HCT116 (cell line): Measurements from ENCODE around the gene NOP10. TPM values are rescaled to one million over a fixed set of nuclear protein-coding genes. Genes with fewer than 3 reads are reported as not detected.
"Not testable (repeated sequence)": the region's sequence is repeated elsewhere in the genome, so short reads cannot be mapped to it uniquely, and the experiment has no call there.

ENCODE experiments used
- ATAC-seq: fragments of 200-7000 bp; cut with Tn5 transposase; 2 replicates; pipeline ENCODE4 v1.9.1; 2020; ENCODE audit warnings: mild to moderate bottlenecking, moderate library complexity
- BruUV-seq: library from RNA; stranded (reverse); fragments of 400-500 nt; replicated peaks from 2 replicates; lab custom pipeline; 2021; lab: Mats Ljungman, UMichigan
- CTCF ChIA-PET: fragments of 300-600 bp; sonication (Branson Sonifier 250); formaldehyde crosslinking; loops from one replicate; lab custom pipeline; 2021; ENCODE audit warnings: antibody characterized with exemption; lab: Charles Lee
- POLR2A ChIA-PET: fragments of 300-600, 350-600 bp; sonication (Branson Sonifier 250); formaldehyde crosslinking; loops from one replicate; lab custom pipeline; 2021; ENCODE audit warnings: antibody characterized with exemption; lab: Charles Lee
- RAD21 ChIA-PET, 2 experiments: fragments of 300-600 bp; sonication (Branson Sonifier 250); formaldehyde crosslinking; loops; one replicate each; lab custom pipeline; 2023; ENCODE audit warnings: low total read pairs in 2 of 2; ENCODE audit not compliant: uncharacterized antibody in 2 of 2, unreplicated experiment in 2 of 2, low non-redundant PET in 1 of 2; lab: Charles Lee
- DNase-seq: peaks from one replicate; pipeline ENCODE4 v3.0.0-alpha.2; 2010; ENCODE audit warnings: low read depth, low spot score
- H2AFZ ChIP-seq: fragments of 200-600 bp; shearing (Covaris generic), sonication (generic); 2 replicates; pipeline ENCODE4 v1.6.1; 2017; ENCODE audit warnings: low read depth, mixed run types, mixed read lengths, antibody characterized with exemption, low read length; ENCODE audit not compliant: poor library complexity, severe bottlenecking
- H3K27ac ChIP-seq: 2 replicates; pipeline ENCODE4 v1.5.1; 2012; ENCODE audit warnings: low read depth, low read length
- H3K27me3 ChIP-seq: fragments of 200-600 bp; sonication (generic); 2 replicates; pipeline ENCODE4 v1.6.1; 2016; ENCODE audit warnings: mixed run types, low read length, mixed read lengths; ENCODE audit not compliant: insufficient read depth
- H3K36me3 ChIP-seq, 2 experiments: fragments of 200-500 bp in 1 of 2; fragments of 200-600 bp in 1 of 2; sonication (Bioruptor generic) in 1 of 2; sonication (generic) in 1 of 2; 2 replicates each; pipeline versions ENCODE4 v1.5.1 to v1.6.1; 2014 to 2016; ENCODE audit warnings: low read length in 2 of 2, inconsistent platforms in 1 of 2, mixed read lengths in 1 of 2, mixed run types in 1 of 2; ENCODE audit not compliant: insufficient read depth in 2 of 2, control insufficient read depth in 1 of 2
- H3K4me1 ChIP-seq, 2 experiments: fragments of 200-600 bp in 1 of 2; sonication (generic) in 1 of 2; 2 replicates each; pipeline versions ENCODE4 v1.5.1 to v1.6.1; 2012 to 2017; ENCODE audit warnings: low read length in 2 of 2, inconsistent platforms in 1 of 2, mild to moderate bottlenecking in 1 of 2, mixed read lengths in 1 of 2, mixed run types in 1 of 2, moderate library complexity in 1 of 2; ENCODE audit not compliant: insufficient read depth in 2 of 2, control insufficient read depth in 1 of 2
- H3K4me2 ChIP-seq: fragments of 200-600 bp; sonication (generic); 2 replicates; pipeline ENCODE4 v1.6.1; 2017; ENCODE audit warnings: mixed run types, low read length, mixed read lengths
- H3K4me3 ChIP-seq, 2 experiments: fragments of 200-600 bp in 1 of 2; sonication (generic) in 1 of 2; replicated peaks in 1 of 2; 2 replicates each; pipeline ENCODE4 v1.5.1; 2011 to 2016; ENCODE audit warnings: low read length in 2 of 2, control low read depth in 1 of 2, low read depth in 1 of 2, mild to moderate bottlenecking in 1 of 2, mixed read lengths in 1 of 2, mixed run types in 1 of 2
- H3K79me2 ChIP-seq: fragments of 200-600 bp; sonication (generic); 2 replicates; pipeline ENCODE4 v1.6.1; 2017; ENCODE audit warnings: mild to moderate bottlenecking, mixed run types, low read length, moderate library complexity, mixed read lengths; ENCODE audit not compliant: insufficient read depth
- H3K9ac ChIP-seq: fragments of 200-600 bp; sonication (generic); 2 replicates; pipeline ENCODE4 v1.6.1; 2016; ENCODE audit warnings: low read length, mixed read lengths
- H3K9me2 ChIP-seq: fragments of 200-600 bp; sonication (generic), shearing (Covaris generic); 2 replicates; pipeline ENCODE4 v1.6.1; 2017; ENCODE audit warnings: mixed run types, mild to moderate bottlenecking, moderate library complexity; ENCODE audit not compliant: insufficient read depth
- H3K9me3 ChIP-seq, 2 experiments: fragments of 200-500 bp in 1 of 2; fragments of 200-600 bp in 1 of 2; sonication (Bioruptor generic) in 1 of 2; sonication (generic) in 1 of 2; 2 replicates each; pipeline ENCODE4 v1.6.1; 2014 to 2017; ENCODE audit warnings: low read length in 2 of 2, mixed read lengths in 2 of 2, inconsistent platforms in 1 of 2, low read depth in 1 of 2, mild to moderate bottlenecking in 1 of 2, mixed run types in 1 of 2, moderate library complexity in 1 of 2; ENCODE audit not compliant: control insufficient read depth in 1 of 2, insufficient read depth in 1 of 2
- H4K20me1 ChIP-seq: fragments of 200-600 bp; sonication (generic), shearing (Covaris generic); 2 replicates; pipeline ENCODE4 v1.6.1; 2017; ENCODE audit warnings: mixed run types, mild to moderate bottlenecking, moderate library complexity; ENCODE audit not compliant: insufficient read depth
- EGR1 ChIP-seq: IDR thresholded peaks from 2 replicates; pipeline ENCODE4 v1.6.1; 2012; ENCODE audit warnings: low read depth
- FOSL1 ChIP-seq: IDR thresholded peaks from 2 replicates; pipeline ENCODE4 v1.6.1; 2012; ENCODE audit warnings: low read depth
- JUND ChIP-seq: IDR thresholded peaks from 2 replicates; pipeline ENCODE4 v1.6.1; 2012
- POLR2A ChIP-seq: IDR thresholded peaks from 2 replicates; pipeline ENCODE4 v1.7.0; 2011; ENCODE audit warnings: borderline replicate concordance; ENCODE audit not compliant: insufficient read depth, insufficient read length; ENCODE audit errors: extremely low read depth
- RAD21 ChIP-seq: IDR thresholded peaks from 2 replicates; pipeline ENCODE4 v1.6.1; 2012; ENCODE audit warnings: low read depth, mild to moderate bottlenecking
- SIN3A ChIP-seq: IDR thresholded peaks from 2 replicates; pipeline ENCODE4 v1.6.1; 2012; ENCODE audit warnings: low read depth
- SP1 ChIP-seq: IDR thresholded peaks from 2 replicates; pipeline ENCODE4 v1.6.1; 2012; ENCODE audit warnings: low read depth
- SRF ChIP-seq: IDR thresholded peaks from 2 replicates; pipeline ENCODE4 v1.6.1; 2012; ENCODE audit warnings: low read depth
- TCF7L2 ChIP-seq: IDR thresholded peaks from 2 replicates; pipeline ENCODE4 v1.7.0; 2011; ENCODE audit warnings: borderline replicate concordance, inconsistent platforms; ENCODE audit not compliant: insufficient read depth, insufficient read length; ENCODE audit errors: extremely low read depth
- ZFX ChIP-seq: fragments of 450-650 bp; IDR thresholded peaks from 2 replicates; pipeline ENCODE4 v1.6.1; 2017
- intact Hi-C: fragments of 100-400 bp; cut with micrococcal nuclease; formaldehyde crosslinking; loops from 2 replicates; pipeline ENCODE4 v1.10.0; 2022
- total RNA-seq: library from RNA; stranded (reverse); gene quantifications from one replicate; pipeline ENCODE4 v1.2.1, GENCODE V29; 2021; ENCODE audit not compliant: unreplicated experiment
- TF ChIP-seq, protein P1 (sequence below): IDR thresholded peaks from 2 replicates; pipeline ENCODE4 v1.6.1; 2012
- TF ChIP-seq, protein P2 (sequence below): IDR thresholded peaks from 2 replicates; pipeline ENCODE4 v1.6.1; 2012
- TF ChIP-seq, protein P3 (sequence below), 3 experiments: fragments of 200-600 bp in 1 of 3; sonication (generic) in 1 of 3; IDR thresholded peaks in 2 of 3; conservative IDR thresholded peaks in 1 of 3; 2 replicates each; pipeline ENCODE4 v1.5.1; 2012 to 2017; ENCODE audit warnings: low read depth in 2 of 3, low read length in 2 of 3, antibody characterized with exemption in 1 of 3, borderline replicate concordance in 1 of 3, control low read depth in 1 of 3, mild to moderate bottlenecking in 1 of 3, mixed read lengths in 1 of 3, mixed run types in 1 of 3, moderate library complexity in 1 of 3; ENCODE audit not compliant: insufficient read depth in 1 of 3
- TF ChIP-seq, protein P4 (sequence below): IDR thresholded peaks from 2 replicates; pipeline ENCODE4 v1.6.1; 2012; ENCODE audit warnings: low read depth

NOP10 gene
- total RNA-seq, 1 experiment from 2014 or later, result 216 TPM

DNA sequence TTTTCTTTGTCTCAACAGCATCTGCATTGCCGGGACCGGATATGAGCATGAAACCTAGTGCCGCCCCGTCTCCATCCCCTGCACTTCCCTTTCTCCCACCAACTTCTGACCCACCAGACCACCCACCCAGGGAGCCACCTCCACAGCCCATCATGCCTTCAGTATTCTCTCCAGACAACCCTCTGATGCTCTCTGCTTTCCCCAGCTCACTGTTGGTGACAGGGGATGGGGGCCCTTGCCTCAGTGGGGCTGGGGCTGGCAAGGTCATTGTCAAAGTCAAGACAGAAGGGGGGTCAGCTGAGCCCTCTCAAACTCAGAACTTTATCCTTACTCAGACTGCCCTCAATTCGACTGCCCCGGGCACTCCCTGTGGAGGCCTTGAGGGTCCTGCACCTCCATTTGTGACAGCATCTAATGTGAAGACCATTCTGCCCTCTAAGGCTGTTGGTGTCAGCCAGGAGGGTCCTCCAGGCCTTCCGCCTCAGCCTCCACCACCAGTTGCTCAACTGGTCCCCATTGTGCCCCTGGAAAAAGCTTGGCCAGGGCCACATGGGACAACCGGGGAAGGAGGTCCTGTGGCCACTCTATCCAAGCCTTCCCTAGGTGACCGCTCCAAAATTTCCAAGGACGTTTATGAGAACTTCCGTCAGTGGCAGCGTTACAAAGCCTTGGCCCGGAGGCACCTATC is 5.2 kb upstream of the NOP10 start:
- no peak overlapping the region for H3K9ac ChIP-seq
- H3K4me1 ChIP-seq, result peaks cover 0 to 5% of the 10 kb centered on the region in 2 experiments; a peak in 2 of 4 replicates
- no peaks in the 10 kb centered on the region for H4K20me1 ChIP-seq
- no peaks in the 10 kb centered on the region for H3K9me2 ChIP-seq
- ChIA-PET POLR2A (no interaction called here), RAD21 (no interaction called here), CTCF (no interaction called here)
- BruUV-seq, result no TSS peak
- no peak overlapping the region for H2AFZ ChIP-seq
- no peaks in the 10 kb centered on the region for H3K27me3 ChIP-seq
- TF ChIP-seq TCF7L2, result no peak
- TF ChIP-seq, protein P1, sequence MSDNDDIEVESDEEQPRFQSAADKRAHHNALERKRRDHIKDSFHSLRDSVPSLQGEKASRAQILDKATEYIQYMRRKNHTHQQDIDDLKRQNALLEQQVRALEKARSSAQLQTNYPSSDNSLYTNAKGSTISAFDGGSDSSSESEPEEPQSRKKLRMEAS, result no peak
- TF ChIP-seq, protein P2, sequence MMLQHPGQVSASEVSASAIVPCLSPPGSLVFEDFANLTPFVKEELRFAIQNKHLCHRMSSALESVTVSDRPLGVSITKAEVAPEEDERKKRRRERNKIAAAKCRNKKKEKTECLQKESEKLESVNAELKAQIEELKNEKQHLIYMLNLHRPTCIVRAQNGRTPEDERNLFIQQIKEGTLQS, result no peak
- TF ChIP-seq, protein P3, sequence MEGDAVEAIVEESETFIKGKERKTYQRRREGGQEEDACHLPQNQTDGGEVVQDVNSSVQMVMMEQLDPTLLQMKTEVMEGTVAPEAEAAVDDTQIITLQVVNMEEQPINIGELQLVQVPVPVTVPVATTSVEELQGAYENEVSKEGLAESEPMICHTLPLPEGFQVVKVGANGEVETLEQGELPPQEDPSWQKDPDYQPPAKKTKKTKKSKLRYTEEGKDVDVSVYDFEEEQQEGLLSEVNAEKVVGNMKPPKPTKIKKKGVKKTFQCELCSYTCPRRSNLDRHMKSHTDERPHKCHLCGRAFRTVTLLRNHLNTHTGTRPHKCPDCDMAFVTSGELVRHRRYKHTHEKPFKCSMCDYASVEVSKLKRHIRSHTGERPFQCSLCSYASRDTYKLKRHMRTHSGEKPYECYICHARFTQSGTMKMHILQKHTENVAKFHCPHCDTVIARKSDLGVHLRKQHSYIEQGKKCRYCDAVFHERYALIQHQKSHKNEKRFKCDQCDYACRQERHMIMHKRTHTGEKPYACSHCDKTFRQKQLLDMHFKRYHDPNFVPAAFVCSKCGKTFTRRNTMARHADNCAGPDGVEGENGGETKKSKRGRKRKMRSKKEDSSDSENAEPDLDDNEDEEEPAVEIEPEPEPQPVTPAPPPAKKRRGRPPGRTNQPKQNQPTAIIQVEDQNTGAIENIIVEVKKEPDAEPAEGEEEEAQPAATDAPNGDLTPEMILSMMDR (IDR thresholded peaks at IDR 0.05 in 2 of 3, conservative IDR thresholded peaks at IDR 0.05 in 1 of 3; ENCODE audit: borderline replicate concordance in 1 of 3, insufficient read depth in 1 of 3, low read depth in 2 of 3, low read length in 2 of 3), result no peak
- no peak for TF ChIP-seq RAD21
- TF ChIP-seq, protein P4, sequence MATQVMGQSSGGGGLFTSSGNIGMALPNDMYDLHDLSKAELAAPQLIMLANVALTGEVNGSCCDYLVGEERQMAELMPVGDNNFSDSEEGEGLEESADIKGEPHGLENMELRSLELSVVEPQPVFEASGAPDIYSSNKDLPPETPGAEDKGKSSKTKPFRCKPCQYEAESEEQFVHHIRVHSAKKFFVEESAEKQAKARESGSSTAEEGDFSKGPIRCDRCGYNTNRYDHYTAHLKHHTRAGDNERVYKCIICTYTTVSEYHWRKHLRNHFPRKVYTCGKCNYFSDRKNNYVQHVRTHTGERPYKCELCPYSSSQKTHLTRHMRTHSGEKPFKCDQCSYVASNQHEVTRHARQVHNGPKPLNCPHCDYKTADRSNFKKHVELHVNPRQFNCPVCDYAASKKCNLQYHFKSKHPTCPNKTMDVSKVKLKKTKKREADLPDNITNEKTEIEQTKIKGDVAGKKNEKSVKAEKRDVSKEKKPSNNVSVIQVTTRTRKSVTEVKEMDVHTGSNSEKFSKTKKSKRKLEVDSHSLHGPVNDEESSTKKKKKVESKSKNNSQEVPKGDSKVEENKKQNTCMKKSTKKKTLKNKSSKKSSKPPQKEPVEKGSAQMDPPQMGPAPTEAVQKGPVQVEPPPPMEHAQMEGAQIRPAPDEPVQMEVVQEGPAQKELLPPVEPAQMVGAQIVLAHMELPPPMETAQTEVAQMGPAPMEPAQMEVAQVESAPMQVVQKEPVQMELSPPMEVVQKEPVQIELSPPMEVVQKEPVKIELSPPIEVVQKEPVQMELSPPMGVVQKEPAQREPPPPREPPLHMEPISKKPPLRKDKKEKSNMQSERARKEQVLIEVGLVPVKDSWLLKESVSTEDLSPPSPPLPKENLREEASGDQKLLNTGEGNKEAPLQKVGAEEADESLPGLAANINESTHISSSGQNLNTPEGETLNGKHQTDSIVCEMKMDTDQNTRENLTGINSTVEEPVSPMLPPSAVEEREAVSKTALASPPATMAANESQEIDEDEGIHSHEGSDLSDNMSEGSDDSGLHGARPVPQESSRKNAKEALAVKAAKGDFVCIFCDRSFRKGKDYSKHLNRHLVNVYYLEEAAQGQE, result no peak
- TF ChIP-seq POLR2A, result no peak
- TF ChIP-seq ZFX, result no peak
- no peak for TF ChIP-seq JUND
- TF ChIP-seq SRF, result no peak
- no peak for TF ChIP-seq SP1
- no peak for TF ChIP-seq SIN3A
- no peak for TF ChIP-seq FOSL1
- no peak for TF ChIP-seq EGR1
- TF ChIP-seq, all 23 proteins: peak for 0
- Histone ChIP-seq H3K27ac (no peak overlapping the region), H3K9me3 (no peaks in the 10 kb centered on the region), H3K4me3 (no peak overlapping the region), H3K79me2 (no peaks in the 10 kb centered on the region), H3K36me3 (no peaks in the 10 kb centered on the region), H3K4me2 (no peak overlapping the region)
- DNase-seq, result no peak
- no peak for ATAC-seq
- intact Hi-C loops, result no loop called here

DNA sequence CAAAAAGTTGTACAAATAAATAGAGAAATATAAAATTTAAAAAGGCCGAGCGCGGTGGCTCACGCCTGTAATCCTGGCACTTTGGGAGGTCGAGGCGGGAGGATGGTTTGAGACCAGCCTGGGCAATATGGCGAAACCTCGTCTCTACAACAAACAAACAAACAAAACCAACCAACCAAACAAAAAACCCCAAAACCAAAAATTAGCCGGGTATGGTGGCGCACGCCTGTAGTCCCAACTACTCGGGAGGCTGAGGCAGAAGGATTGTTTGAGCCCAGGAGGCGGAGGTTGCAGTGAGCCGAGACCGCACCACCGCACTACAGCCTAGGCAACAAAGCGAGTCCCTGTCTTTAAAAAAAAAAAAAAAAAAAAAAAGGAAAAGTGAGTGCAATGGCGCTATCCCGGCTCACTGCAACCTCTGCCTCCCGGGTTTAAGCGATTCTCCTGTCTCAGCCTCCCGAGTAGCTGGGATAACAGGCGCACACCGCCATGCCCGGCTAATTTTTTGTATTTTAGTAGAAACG is 661 bp downstream of the NOP10 start:
- Histone ChIP-seq H3K27ac (peak overlapping the region; percentile 72), H3K36me3 (peaks cover 20 to 32% of the 10 kb centered on the region in 2 experiments), H3K4me3 (peak overlapping the region; percentile 79 to 96), H3K4me2 (peak overlapping the region; percentile 85), H3K4me1 (peaks cover 8 to 30% of the 10 kb centered on the region in 2 experiments; a peak in 3 of 4 replicates), H3K9ac (peak overlapping the region; percentile 86), H3K79me2 (peaks cover 41% of the 10 kb centered on the region)
- ChIA-PET CTCF (interaction anchor here (0.7 to 1.9 kb wide), 7 partner anchors 16 to 232 kb away, joined by 3 to 11 read pairs (median 3); partner anchors contain the start of gene LPCAT4), POLR2A (interaction anchor here (0.5 to 1.1 kb wide), 2 partner anchors 16 to 24 kb away, joined by 3 to 5 read pairs; partner anchors contain the start of gene LPCAT4), RAD21 (interaction anchor here in 1 of 2 experiments (1.2 kb wide), 1 partner anchor 25 kb away, joined by 4 read pairs; the partner anchor contains the start of gene LPCAT4)
- H3K9me2 ChIP-seq, H4K20me1 ChIP-seq, ATAC-seq, BruUV-seq, H3K27me3 ChIP-seq, H3K9me3 ChIP-seq, DNase-seq, H2AFZ ChIP-seq: not testable (repeated sequence)
- intact Hi-C loops, result loop anchor here (2.0 kb wide), 1 partner anchor 15 kb away; no protein-coding TSS in a partner anchor
